Measurements from ENCODE around the gene MMP28.

The MMP28 gene

DNA sequence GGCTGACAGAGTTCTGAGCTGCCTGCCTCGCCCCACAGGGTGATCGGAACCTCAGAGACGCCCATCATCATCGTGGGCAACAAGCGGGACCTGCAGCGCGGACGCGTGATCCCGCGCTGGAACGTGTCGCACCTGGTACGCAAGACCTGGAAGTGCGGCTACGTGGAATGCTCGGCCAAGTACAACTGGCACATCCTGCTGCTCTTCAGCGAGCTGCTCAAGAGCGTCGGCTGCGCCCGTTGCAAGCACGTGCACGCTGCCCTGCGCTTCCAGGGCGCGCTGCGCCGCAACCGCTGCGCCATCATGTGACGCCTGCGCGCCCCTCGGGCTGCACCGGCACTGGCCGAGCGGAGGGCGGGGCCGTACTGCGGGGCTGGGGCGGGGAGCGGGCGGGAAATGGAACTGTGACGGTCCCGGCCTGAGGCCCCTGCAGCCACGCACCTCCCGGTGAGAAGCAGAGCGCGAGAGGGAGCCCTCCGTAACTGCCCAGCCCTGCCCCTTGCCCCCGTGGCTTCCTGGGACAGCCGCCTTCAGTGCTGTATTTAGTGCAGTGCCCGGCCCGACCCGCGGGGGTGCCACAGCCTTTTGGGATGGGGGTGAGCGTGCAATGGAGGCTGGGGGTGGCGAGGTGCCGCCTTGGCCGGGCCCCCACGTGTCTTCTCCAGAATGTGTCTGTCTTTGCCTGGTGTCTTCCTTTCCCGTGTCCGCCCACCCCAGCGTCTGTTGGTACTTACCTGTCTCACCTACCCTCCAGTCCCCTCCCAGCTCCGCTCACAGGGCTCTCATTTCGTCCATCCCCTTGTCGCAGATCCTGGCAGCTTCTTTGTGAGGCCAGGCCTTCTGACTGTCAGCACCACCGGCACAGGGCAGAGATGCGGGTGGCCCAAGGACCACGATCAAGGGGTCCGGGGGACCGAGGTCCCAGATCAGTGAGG lies 54.2 kb downstream of the MMP28 start:
- no peak for DNase-seq

DNA sequence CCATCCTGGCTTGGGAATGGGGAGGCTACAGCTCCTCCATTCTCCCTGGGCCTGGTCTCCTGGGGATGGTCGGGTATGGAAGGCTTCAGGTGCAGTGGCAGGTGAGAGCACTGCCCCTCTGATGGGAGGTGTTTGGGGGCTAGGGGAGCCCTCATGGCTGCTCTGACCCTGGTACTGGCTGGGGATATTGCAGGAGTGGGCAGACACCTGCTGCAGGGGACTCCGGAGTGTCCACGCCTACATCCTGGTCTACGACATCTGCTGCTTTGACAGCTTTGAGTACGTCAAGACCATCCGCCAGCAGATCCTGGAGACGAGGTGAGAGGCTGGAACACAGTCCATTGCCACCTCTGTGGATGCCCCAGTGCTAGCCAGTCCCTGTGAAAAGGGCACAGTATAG lies 55.2 kb downstream of the MMP28 start:
- no peak for DNase-seq

DNA sequence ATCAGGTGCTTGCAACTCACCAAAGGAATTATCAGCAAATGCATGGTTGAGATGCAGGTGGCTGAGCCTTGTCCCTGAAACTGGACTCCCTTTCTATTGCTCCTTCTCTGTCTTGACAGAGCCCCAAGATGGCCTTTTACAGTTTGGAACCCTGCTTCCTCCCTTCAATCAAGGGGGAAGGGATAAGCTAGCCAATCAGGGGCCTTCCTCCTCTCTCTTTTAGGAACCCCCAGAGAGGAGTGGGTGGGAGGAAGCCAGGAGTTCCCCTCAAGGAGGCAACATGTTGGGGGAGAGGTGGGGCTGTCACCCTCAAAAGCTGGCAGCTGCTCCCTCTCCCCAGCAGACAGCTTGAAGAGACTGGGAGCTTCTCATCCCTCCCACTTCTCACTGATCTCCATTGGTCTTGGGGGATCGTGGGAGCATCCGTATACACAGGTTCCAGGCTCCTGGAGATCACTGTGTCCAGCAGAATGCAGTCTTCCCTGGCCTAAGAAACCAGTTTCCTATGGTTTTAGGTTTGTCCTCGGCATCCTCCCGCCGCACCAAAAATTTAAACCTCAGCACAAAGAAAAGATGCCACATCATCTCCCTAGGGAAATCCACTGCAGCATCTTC lies 56.8 kb downstream of the MMP28 start:
- DNase-seq = no peak

DNA sequence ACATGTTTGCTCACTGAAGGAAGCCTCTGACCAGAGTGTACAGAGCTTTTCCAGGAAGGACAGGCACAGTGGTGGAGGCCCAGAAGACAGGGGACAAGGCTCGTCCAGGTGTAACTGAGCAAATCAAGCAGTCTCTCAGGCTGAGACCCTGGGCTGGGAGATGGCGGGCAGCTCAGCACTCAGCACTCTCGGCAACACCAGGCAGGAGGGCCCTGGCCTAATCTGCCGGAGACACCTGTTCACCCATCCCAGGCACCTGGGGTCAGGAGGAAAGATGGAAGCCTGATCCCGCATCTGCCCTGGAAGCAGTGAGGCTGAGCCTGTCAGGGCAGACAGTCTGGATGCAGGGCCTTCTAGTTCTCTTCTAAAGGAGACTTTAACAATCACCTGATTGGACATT lies 59.2 kb downstream of the MMP28 start:
- DNase-seq = no peak

DNA sequence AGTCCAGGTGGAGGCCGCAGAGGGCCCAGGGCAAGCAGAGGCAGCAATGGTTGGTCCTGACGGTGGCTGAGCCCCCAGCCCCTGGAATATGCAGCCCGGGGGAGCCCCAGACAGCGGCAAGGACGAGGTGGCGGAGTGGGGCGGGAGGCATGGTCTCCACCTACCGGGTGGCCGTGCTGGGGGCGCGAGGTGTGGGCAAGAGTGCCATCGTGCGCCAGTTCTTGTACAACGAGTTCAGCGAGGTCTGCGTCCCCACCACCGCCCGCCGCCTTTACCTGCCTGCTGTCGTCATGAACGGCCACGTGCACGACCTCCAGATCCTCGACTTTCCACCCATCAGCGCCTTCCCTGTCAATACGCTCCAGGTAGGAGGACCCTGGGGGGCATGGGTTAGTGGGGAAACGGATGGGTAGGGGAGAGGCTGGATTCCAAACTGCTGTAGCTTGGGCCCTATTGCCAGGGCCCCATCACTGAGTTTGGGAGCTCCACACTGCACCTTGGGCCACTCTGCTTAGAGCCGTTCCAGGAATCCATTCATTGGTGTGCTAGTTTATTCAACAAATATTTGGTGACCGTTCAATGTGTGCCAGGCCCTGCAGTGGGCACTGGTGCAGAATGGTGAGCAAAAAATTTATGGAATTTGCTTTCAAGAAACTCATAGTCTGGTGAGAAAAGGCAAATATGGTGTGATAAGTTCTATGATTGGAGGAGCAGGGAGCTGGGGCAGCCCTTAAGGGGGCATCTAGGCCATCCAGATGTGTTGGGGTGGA lies 60.2 kb downstream of the MMP28 start:
- no peak for DNase-seq

DNA sequence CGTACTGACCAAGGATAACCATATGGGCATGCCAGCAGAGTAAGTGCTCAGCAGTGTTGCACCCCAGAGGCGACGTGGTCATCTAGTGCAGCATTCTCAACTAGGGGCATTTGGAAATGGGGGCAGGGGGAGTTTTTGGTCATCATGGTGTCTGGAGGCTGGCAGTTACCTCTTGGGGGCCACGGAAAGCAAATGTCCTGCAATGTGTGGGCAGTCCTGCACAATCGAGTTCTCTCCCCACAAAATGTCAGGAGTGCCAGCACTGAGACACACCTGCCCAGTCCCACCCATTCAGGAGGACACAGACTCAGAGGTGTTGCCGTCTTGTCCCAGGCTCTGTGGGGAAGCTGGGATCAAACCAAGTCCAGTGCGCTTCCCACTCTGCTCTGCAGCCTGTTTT lies 61.0 kb downstream of the MMP28 start:
- no peak for DNase-seq

DNA sequence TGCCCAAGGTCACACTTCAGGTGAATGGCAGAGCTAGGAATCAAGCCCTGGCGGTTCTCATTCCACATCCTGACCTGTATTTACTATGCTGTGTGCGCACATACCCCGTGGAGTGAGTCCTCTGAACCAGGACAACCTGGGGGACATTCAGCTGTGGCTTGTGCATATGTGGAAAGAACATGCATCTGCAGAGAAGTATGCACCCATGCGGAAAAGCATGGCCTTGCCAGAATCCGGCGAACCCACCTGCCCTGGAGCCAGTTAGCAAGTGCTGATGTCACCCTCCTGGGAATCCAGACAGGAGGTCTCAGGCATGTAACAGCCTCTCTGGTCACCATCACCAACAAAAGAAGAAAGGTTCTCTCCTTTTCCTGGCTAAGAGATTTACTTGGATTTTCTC lies 62.1 kb downstream of the MMP28 start:
- DNase-seq = no peak

DNA sequence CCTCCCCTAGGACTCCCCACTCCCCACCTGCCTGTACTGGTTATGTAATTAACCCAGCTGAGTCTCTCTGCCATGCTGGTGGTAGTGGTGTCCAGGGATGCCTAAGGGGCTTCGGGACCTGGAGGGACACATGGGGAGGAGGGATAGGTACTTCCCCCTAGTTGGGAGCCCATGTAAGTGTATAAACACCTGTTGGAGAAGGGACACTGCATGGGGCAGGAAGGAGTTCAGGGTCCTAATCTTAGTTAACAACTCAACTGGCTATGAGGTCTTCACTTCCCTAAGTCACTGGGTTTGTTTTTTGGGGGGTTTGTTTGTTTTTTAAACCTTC lies 62.7 kb downstream of the MMP28 start:
- DNase-seq = no peak

DNA sequence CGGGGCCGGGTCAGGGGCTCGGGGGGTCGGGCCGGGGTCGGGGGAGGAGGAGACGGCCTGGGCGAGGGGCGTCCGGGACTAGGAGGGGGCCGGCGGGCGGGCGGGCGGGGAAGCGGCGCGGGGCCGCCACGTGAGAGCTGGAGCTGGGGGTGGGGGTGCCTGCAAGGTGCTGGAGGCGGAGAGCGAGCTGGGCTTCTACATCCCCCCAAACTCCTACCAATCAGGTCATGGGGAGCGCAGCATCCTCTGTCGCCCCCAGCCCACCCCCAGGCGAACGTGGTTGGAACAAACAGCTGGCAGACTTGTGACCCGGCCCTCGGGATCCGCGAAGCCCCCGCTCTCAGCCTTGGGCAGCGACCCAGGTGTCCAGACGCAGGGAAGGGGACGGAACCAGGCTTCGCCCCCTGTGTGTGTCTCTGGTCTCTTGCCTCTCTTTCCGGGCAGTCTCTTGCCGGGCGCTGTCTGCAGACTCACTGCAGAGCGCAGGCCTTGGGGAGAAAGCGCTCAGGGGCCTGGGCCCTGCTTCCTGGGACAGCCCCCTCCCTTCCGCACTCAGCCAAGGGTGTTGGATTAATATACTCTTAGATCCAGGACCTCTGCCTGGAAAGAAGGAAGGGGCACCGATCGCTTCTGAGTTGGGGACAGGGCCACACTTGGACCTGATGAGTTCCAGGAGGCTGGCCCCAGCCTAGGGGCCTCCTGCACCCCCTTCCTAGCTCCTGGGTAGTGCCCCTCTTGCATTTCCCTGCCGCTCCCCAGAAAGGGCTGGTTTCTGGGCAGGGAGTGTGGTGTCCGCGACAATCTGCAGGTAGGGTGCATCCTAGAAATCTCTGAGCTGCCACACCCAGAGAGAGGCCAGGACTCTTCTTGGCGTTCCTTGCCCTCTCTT lies 63.3 kb downstream of the MMP28 start:
- no peak for DNase-seq

DNA sequence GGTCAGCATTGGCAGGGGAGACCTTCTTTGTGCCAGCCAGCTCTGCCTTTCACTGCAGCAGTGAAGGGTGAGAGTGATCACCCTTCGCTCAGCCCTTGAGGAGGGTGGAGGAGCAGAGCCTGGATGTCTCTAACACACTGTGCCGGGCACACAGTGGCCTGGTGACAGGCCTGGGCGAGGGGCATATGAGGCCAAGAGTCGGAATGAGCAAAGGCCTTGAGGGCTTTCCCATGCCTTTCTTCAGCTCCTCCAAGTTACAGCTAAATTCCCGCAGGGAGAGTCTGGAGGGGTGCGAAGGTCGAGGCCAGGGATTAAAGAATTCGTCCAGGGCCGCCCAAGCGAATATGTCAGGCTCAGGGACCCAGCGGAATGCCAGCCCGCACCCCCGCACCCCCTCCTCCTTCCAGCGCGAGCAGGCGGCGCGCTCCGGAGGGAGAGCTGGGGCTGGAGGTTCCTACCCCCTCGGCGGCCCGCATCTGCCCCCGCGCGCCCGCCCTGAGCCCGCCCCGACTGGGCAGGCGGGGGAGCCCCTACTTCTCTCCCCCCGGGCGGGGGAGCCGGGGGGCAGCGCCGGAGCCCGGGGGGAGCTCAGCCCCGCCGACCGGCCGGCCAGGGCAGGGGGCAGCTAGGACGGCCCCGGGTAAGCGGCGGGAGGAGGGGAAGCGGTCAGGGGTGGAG lies 64.1 kb downstream of the MMP28 start, which contains the start of gene RASL10B:
Gene RASL10B (plus strand): TSS at position 401 of the 678 bp plus-strand sequence. CDS start 3,546 bp downstream, outside the sequence.
- DNase-seq = peak; percentile 38

DNA sequence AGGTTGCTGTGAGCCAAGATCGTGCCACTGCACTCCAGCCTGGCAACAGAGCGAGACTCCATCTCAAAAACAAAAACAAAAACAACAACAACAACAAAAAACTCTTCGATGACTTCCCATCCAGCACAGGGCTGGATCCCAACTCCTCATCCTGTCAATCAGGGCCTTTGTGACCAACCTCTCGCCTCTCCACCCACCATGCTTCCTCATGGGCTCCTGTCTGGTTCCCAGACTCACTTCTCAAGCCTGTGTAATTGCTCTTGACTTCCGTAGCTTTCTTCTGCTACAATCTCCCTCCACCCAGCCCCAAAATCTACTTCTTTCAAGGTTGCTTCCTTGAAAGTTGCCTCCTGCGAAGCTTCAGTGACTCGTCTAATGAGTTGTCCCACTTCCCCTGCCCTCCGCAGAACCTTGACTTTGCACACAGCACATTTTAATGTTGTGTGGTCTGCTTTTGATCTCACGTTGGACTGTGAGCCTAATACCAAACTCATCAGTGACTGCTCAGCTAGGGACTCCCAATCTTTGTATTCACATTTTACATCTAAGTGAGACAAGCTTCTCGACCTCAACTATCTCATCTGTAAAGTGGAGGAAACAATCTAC lies 64.9 kb downstream of the MMP28 start:
- no peak for DNase-seq

DNA sequence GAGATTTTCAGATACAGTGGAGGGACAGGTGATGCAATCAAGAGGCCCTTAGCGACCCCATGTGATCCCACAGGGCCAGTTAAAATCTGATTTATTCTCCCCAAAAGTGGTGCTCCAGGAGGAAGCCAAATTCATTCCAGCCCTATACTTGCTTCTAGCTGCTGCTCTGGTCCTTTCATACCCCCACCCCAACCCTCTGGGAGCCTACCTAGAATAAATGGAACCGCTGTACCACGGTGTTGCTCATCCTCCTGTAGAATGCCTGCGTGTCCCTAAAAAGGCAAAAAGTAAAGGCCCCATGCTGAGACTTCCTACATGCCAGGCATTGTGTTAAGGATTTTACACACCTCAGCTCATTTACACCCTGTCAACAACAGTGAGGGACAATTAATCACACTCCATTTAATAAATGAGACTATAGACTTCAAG lies 66.0 kb downstream of the MMP28 start:
- DNase-seq = peak; percentile 51

DNA sequence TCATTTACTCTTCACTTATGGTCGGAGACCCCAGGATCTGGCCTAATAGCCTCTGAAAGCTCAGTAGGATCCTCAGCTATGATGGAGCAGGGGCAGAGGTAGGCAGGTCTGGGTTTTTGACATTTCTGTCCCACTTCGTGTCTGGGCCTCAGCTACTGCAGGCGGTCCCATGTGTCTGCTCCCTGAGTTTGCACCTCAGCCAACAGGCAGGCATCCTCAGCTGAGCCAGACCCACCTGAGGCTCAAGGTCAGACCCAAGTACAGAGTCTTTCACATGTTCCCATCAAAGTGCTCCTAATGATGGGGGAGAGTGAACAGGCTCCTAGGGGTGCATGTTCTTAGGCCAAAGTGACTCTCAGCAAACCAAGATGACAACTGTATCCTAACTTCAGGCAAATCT lies 66.9 kb downstream of the MMP28 start:
- no peak for DNase-seq

DNA sequence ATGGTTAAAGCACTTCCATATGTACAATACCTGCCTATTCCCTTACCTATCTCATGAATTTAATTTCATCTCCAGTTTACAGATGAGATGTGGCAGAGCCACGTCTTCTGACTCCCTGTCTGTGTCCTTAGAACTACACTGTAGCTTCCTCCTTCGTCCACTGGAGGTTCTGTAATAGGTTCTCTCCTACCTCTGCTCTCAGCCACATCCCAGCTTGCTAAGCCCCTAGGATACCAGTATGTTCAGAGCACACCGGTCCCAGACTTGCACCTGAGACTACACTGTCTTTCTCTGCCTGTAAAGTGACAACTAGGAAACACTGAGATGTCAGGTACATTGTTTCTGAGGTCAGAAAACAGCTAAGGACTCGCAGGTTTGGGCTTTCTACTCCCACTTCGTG lies 67.8 kb downstream of the MMP28 start:
- no peak for DNase-seq

DNA sequence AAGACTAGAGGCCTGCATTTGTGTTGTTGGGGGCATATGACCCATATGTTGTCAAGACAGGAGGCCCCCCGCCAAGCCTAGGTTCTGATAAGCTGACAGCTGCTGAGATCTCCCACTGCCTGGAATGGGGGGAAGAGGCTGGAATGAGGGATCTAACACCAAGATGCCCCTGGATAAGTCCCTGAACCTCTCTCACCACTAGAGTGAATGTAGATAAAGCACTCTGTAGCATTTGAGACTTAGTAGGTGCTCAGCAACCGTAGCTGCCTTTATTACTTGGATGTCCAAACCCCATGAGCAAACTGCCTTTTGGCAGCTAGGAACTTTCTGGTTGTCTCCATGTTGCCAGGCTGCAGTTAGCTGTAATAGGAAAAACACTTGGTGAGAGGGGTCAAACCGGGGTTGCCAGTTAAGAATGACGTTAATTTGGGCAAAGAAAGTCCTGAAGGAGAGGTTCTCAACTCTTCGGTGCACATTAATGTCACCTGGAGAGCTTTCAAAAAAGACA lies 68.4 kb downstream of the MMP28 start:
- DNase-seq = no peak

DNA sequence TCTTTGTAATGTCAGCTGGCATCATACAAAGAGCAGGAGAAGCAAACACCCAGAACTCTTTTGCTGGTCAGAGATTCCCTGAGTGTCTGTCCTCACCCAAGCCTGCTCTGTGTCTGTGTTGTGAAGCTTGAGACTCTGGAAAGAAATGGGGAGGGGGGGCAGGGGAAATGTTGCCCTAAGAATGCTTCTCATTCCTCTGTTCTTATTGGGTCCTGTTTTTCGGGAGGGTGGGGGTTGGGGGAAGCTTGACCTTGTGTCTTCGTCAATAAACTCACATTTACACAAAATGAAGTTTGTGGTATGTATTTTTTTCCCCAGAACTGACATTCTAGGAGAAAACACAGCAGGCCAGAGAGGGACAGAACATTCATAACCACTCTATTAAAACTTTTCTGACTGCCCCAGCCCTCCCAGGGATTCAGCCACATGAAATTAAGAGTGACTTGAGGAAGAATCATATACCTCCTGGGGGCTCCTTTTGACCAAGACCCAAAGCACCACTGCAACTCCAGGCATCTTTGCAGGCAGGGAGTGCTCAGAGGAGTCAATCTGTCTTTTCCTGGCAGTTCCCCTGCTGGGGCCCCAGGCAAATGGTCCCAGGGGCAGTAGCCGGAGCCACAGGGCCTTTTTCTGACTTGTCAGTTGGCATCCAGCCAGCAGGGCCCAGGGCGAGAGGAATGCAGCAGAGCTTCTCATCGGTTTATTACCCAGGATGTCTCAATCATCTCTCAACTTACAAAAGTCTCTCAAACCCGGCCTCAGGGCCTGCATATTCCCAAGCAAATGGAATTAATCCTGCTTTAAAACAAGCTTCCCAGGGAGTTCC lies 69.1 kb downstream of the MMP28 start:
- DNase-seq = peak; percentile 97

DNA sequence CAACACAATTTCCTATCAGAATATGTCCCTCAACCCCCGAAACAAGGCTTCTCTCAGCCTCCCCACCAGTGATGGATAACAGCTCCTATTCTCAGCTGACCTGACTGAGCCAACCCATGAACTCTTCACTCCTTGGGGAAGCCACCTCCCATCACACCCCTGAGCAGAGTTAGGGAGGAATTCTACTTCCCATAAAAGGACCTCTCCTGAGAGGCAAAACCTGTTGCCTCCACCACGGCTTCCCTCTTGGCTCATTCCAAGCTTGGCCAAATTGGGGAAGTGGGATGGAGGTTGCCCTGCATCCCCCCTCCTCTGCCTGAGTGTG lies 69.7 kb downstream of the MMP28 start:
- DNase-seq = no peak

DNA sequence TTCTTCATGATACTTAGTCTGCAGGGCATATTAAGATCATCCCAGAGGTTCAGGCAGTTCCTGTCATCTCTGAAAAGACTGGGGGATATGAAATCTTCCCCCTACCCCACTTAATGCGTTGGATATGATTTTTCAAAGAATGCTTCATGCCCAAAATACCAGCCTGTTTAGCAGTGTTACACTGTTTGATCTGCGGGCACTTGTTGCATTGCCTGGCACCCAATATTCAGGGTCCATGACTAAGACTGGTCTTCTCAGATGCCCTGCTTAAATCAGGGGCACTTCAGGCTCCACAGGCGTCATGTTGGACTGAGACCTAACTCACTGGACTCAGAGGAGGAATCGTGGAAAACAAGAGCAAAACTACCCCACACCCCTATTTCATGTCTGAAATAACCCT lies 70.4 kb downstream of the MMP28 start:
- DNase-seq = no peak

DNA sequence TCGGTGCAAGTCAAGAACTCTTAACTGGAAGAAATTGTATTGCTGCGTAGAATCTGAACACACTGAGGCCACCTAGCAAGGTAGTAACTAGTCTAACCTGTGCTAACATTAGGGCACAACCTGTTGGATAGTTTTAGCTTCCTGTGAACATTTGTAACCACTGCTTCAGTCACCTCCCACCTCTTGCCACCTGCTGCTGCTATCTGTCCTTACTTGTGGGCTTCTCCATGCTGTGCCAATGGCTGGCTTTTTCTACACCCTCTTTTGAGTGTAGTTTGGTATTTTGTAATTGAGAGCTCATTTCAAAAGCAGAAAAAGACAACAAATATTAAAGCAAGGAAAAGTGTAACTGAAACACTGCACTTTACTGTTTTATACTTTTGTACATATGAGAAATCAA lies 71.7 kb downstream of the MMP28 start:
- no peak for DNase-seq

DNA sequence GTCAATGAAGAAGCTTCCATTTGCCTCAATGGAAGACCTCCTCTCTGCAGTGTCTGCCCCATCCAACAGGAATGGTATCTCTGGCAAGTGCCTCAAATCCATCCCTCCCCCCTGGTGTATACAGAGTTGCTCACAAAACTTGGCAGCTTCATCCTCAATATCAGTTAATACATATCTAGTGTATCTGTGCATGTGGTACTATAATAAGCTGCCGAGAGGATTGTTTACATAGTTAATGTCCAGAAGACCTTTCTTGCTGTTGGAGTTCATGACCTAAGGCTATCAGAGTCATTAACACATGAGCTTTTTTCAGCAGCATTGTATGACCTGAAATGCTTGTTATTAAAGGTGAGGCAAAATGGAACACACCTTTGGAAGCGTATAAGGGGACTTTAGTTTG lies 78.0 kb downstream of the MMP28 start:
- DNase-seq = no peak
